GM12878 (cell line): ENCODE measurements around the gene PCSK5. TPM values are rescaled to one million over a fixed set of nuclear protein-coding genes. Genes with fewer than 3 reads are reported as not detected.

ENCODE experiments used
- ATAC-seq: fragments of 200-7000 bp; cut with Tn5 transposase; 3 replicates; pipeline ENCODE4 v1.9.1; 2020; ENCODE audit warnings: mild to moderate bottlenecking, moderate library complexity
- BruUV-seq: library from RNA; stranded (reverse); fragments of 400-500 nt; replicated peaks from 2 replicates; lab custom pipeline; 2021; lab: Mats Ljungman, UMichigan
- CTCF ChIA-PET: fragments of 300-600 bp; sonication (Branson Sonifier 250); formaldehyde crosslinking; extraction: SDS; loops from one replicate; lab custom pipeline; 2021; ENCODE audit warnings: inconsistent platforms; lab: Yijun Ruan, JAX
- POLR2A ChIA-PET: fragments of 350-600 bp; formaldehyde crosslinking; extraction: SDS; loops from one replicate; lab custom pipeline; 2021; ENCODE audit warnings: inconsistent platforms; lab: Charles Lee
- RAD21 ChIA-PET: fragments of 300-600 bp; sonication (Branson Sonifier 250); formaldehyde crosslinking; loops from one replicate; lab custom pipeline; 2023; ENCODE audit warnings: antibody characterized with exemption; ENCODE audit not compliant: unreplicated experiment; lab: Charles Lee
- SMC1A ChIA-PET: fragments of 300-600 bp; sonication (Branson Sonifier 250); formaldehyde crosslinking; loops from one replicate; lab custom pipeline; 2023; ENCODE audit not compliant: unreplicated experiment, uncharacterized antibody; lab: Charles Lee
- DNase-seq: peaks from one replicate; pipeline ENCODE4 v3.0.0-alpha.2; 2011; ENCODE audit warnings: low read depth, low spot score
- FAIRE-seq: peaks from 3 replicates; lab custom pipeline; 2011; peaks lifted over from hg19 to GRCh38; lab: Jason Lieb, UNC
- H2AFZ ChIP-seq: 2 replicates; pipeline ENCODE4 v1.6.0; 2011; ENCODE audit warnings: low read depth, low read length, control low read depth; ENCODE audit not compliant: control insufficient read depth
- H3K27ac ChIP-seq: 2 replicates; pipeline ENCODE4 v1.5.1; 2011; ENCODE audit warnings: control low read depth; ENCODE audit not compliant: control insufficient read depth, insufficient read depth
- H3K27me3 ChIP-seq, 2 experiments: replicated peaks in 1 of 2; 2 replicates each; pipeline versions ENCODE4 v1.6.0 to v1.6.1; 2011; ENCODE audit warnings: low read length in 1 of 2; ENCODE audit not compliant: control insufficient read depth in 2 of 2, insufficient read depth in 2 of 2
- H3K36me3 ChIP-seq, 2 experiments: 2 replicates each; pipeline ENCODE4 v1.5.1; 2011; ENCODE audit warnings: low read length in 1 of 2; ENCODE audit not compliant: control insufficient read depth in 2 of 2, insufficient read depth in 2 of 2
- H3K4me1 ChIP-seq: 2 replicates; pipeline ENCODE4 v1.6.1; 2011; ENCODE audit warnings: mild to moderate bottlenecking, low read length, moderate library complexity, mixed read lengths; ENCODE audit not compliant: control insufficient read depth, insufficient read depth
- H3K4me2 ChIP-seq: 2 replicates; pipeline ENCODE4 v1.6.0; 2011; ENCODE audit warnings: control low read depth; ENCODE audit not compliant: control insufficient read depth, insufficient read depth
- H3K4me3 ChIP-seq: fragments of 200-600 bp; sonication (generic); 2 replicates; pipeline ENCODE4 v1.5.1; 2016
- H3K79me2 ChIP-seq: 2 replicates; pipeline ENCODE4 v1.6.0; 2011; ENCODE audit warnings: low read length; ENCODE audit not compliant: control insufficient read depth, insufficient read depth
- H3K9ac ChIP-seq: 2 replicates; pipeline ENCODE4 v1.8.0; 2011; ENCODE audit warnings: low read length, control low read depth, mixed read lengths; ENCODE audit not compliant: control insufficient read depth, insufficient read depth
- H3K9me3 ChIP-seq: replicated peaks from 3 replicates; pipeline ENCODE4 v1.5.1; 2011; ENCODE audit warnings: mild to moderate bottlenecking, low read length; ENCODE audit not compliant: control insufficient read depth, insufficient read depth
- H4K20me1 ChIP-seq: 2 replicates; pipeline ENCODE4 v1.6.0; 2011; ENCODE audit not compliant: control insufficient read depth, insufficient read depth
- DPF2 ChIP-seq: fragments of 450-650 bp; IDR thresholded peaks from 2 replicates; pipeline ENCODE4 v1.6.1; 2017; ENCODE audit warnings: mild to moderate bottlenecking
- EED ChIP-seq: sonication (generic); IDR thresholded peaks from 2 replicates; pipeline ENCODE4 v1.6.1; 2016; ENCODE audit warnings: antibody characterized with exemption, low read depth
- HCFC1 ChIP-seq: fragments of 150-350 bp; IDR thresholded peaks from 2 replicates; pipeline ENCODE4 v1.6.1; 2014; ENCODE audit warnings: low read length
- HDAC2 ChIP-seq: fragments of 200-600 bp; sonication (generic); IDR thresholded peaks from 2 replicates; pipeline ENCODE4 v1.6.1; 2017
- JUNB ChIP-seq: IDR thresholded peaks from 2 replicates; pipeline ENCODE4 v1.6.1; 2016; ENCODE audit warnings: antibody characterized with exemption, mild to moderate bottlenecking
- JUND ChIP-seq: IDR thresholded peaks from 2 replicates; pipeline ENCODE4 v1.6.1; 2012; ENCODE audit warnings: low read depth, mild to moderate bottlenecking, low read length, improper control_type of control experiment, moderate library complexity
- MTA3 ChIP-seq: IDR thresholded peaks from 2 replicates; pipeline ENCODE4 v1.6.1; 2012; ENCODE audit warnings: low read length, inconsistent platforms, borderline replicate concordance
- NFYB ChIP-seq: IDR thresholded peaks from 2 replicates; pipeline ENCODE4 v1.6.1; 2011; ENCODE audit warnings: low read depth, mild to moderate bottlenecking, low read length, improper control_type of control experiment, moderate library complexity; ENCODE audit not compliant: insufficient read depth
- NR2C1 ChIP-seq: fragments of 450-650 bp; IDR thresholded peaks from 2 replicates; pipeline ENCODE4 v1.6.1; 2017; ENCODE audit warnings: antibody characterized with exemption, mild to moderate bottlenecking, moderate library complexity
- RCOR1 ChIP-seq: conservative IDR thresholded peaks from 2 replicates; pipeline ENCODE4 v1.6.1; 2012; ENCODE audit warnings: low read depth, low read length, improper control_type of control experiment
- RELA ChIP-seq: fragments of 450-650 bp; IDR thresholded peaks from 2 replicates; pipeline ENCODE4 v1.8.0; 2014; ENCODE audit warnings: borderline replicate concordance; ENCODE audit not compliant: partially characterized antibody
- TCF3 ChIP-seq: IDR thresholded peaks from 2 replicates; pipeline ENCODE4 v1.6.1; 2012; ENCODE audit warnings: low read depth, mild to moderate bottlenecking, low read length, borderline replicate concordance; ENCODE audit not compliant: insufficient read depth
- WRNIP1 ChIP-seq: IDR thresholded peaks from 2 replicates; pipeline ENCODE4 v1.6.1; 2011; ENCODE audit warnings: low read depth, low read length, improper control_type of control experiment, borderline replicate concordance
- ZNF384 ChIP-seq: IDR thresholded peaks from 2 replicates; pipeline ENCODE4 v1.6.1; 2012; ENCODE audit warnings: low read depth, mild to moderate bottlenecking, low read length, improper control_type of control experiment, borderline replicate concordance
- ZZZ3 ChIP-seq: IDR thresholded peaks from 2 replicates; pipeline ENCODE4 v1.6.1; 2011; ENCODE audit warnings: low read depth; ENCODE audit not compliant: control insufficient read depth, insufficient read length
- WGBS: methylation state at CpG from one replicate; pipeline ENCODE4 v1.1.6; 2016; ENCODE audit warnings: low lambda C conversion rate; ENCODE audit not compliant: insufficient replicate concordance, insufficient coverage; ENCODE audit errors: missing lambda C conversion rate; 5-methylcytosine and 5-hydroxymethylcytosine counted together
- in situ Hi-C: fragments of 300-500 bp; cut with MboI; formaldehyde crosslinking; loops from 9 replicates; pipeline ENCODE4 v1.14.3; 2018; ENCODE audit warnings: mixed read lengths
- intact Hi-C: fragments of 100-400 bp; cut with micrococcal nuclease; formaldehyde crosslinking; loops from one replicate; pipeline ENCODE4 v1.14.2; 2022; ENCODE audit not compliant: unreplicated experiment
- polyA plus RNA-seq, 11 experiments: library from polyadenylated mRNA; depleted of rRNA in 4 of 11; unstranded in 6 of 11; stranded (reverse) in 5 of 11; fragments of >200 nt; fragmentation: Nextera tagmentation in 4 of 11; fragmentation: Illumina TruSeq in 1 of 11; extraction: Ambion mirVana in 4 of 11; extraction: Trizol in 1 of 11; gene quantifications; 1 replicate in 1 of 11; 2 replicates in 10 of 11; pipeline versions ENCODE4 v1.2.1 to v1.2.3, GENCODE V29; 2011 to 2016; ENCODE audit warnings: inconsistent platforms in 2 of 11, missing spikeins in 2 of 11, low read depth in 1 of 11
- total RNA-seq, 4 experiments: library from RNA; depleted of rRNA in 3 of 4; stranded (reverse); fragments of >200 nt in 3 of 4; fragmentation: Illumina TruSeq in 1 of 4; extraction: Trizol in 1 of 4; gene quantifications; 2 replicates each; pipeline versions ENCODE4 v1.2.1 to v1.2.3, GENCODE V29; 2013 to 2021

Gene PCSK5
- total and polyA plus RNA-seq, 10 of the 15 experiments (the other 5 are each of a cell fraction or from before 2014, with no cell fraction given): 0.01 to 0.13 (median 0.04) TPM; not detected in 3

DNA sequence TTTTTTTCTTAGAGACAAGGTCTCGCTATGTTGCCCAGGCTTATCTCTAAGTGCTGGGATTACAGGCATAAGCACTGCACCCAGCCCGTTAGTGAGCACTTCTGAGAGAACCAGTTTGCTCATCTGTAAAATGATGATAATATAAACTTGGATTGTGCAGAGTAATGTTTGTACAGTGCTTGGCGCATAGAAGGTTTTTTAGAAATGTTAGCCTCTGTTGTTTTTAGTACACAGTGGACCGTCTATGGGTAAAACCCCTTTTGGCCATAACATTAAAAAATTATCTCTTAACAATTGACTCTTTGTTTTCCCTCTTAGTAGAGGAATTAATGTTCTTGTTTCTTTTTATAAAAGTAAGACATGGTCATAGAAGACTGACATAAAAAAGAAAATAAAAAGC, 202.1 kb downstream of the PCSK5 start:
- H2AFZ ChIP-seq: no peak overlapping the region
- no peaks in the 10 kb centered on the region for H3K4me1 ChIP-seq
- in situ Hi-C loops: no loop called here
- SMC1A ChIA-PET: no interaction called here
- H3K27me3 ChIP-seq: peaks cover 0 to 2% of the 10 kb centered on the region in 2 experiments; a peak in 2 of 4 replicates
- no peaks in the 10 kb centered on the region for H3K36me3 ChIP-seq
- H3K79me2 ChIP-seq: no peaks in the 10 kb centered on the region
- no peaks in the 10 kb centered on the region for H3K9me3 ChIP-seq
- 27% methylated on average over 4 of the region's 4 CpGs for WGBS
- no peaks in the 10 kb centered on the region for H4K20me1 ChIP-seq
- no peak overlapping the region for H3K4me2 ChIP-seq
- TF ChIP-seq MTA3 (no peak), RCOR1 (no peak), EED (no peak), JUND (no peak), NFYB (no peak), WRNIP1 (no peak), HDAC2 (no peak), RELA (no peak), NR2C1 (no peak), DPF2 (no peak), TCF3 (no peak), ZNF384 (no peak), ZZZ3 (no peak), HCFC1 (no peak), JUNB (no peak)
- TF ChIP-seq, all 136 proteins: peak for 0
- ChIA-PET RAD21 (no interaction called here), POLR2A (no interaction called here), CTCF (interaction anchor here (0.8 kb wide), 1 partner anchor 9 kb away, joined by 3 read pairs; no protein-coding TSS in a partner anchor)
- intact Hi-C loops: no loop called here
- BruUV-seq: no TSS peak
- FAIRE-seq: no peak
- H3K27ac ChIP-seq: no peak overlapping the region
- no peak for ATAC-seq
- H3K9ac ChIP-seq: no peak overlapping the region
- H3K4me3 ChIP-seq: no peak overlapping the region
- DNase-seq: no peak
